ENCODE data around the gene BMP7.

BMP7 gene

GRCh38 chr20:57266291-57267157 lies at the start of gene BMP7:
BMP7 (minus strand) TSS chr20:57266641; CDS start chr20:57266122, 519 bp downstream.
- TF ChIP-seq, protein P1, sequence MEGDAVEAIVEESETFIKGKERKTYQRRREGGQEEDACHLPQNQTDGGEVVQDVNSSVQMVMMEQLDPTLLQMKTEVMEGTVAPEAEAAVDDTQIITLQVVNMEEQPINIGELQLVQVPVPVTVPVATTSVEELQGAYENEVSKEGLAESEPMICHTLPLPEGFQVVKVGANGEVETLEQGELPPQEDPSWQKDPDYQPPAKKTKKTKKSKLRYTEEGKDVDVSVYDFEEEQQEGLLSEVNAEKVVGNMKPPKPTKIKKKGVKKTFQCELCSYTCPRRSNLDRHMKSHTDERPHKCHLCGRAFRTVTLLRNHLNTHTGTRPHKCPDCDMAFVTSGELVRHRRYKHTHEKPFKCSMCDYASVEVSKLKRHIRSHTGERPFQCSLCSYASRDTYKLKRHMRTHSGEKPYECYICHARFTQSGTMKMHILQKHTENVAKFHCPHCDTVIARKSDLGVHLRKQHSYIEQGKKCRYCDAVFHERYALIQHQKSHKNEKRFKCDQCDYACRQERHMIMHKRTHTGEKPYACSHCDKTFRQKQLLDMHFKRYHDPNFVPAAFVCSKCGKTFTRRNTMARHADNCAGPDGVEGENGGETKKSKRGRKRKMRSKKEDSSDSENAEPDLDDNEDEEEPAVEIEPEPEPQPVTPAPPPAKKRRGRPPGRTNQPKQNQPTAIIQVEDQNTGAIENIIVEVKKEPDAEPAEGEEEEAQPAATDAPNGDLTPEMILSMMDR (IDR thresholded peaks at IDR 0.05; ENCODE audit: insufficient read depth, low read depth, low read length, missing control alignments) = no peak
- H3K4me3 ChIP-seq (ENCODE audit: low read length) = peak within 1 kb of the TSS; percentile 4
- DNase-seq (ENCODE audit: low read depth) = no peak

DNA sequence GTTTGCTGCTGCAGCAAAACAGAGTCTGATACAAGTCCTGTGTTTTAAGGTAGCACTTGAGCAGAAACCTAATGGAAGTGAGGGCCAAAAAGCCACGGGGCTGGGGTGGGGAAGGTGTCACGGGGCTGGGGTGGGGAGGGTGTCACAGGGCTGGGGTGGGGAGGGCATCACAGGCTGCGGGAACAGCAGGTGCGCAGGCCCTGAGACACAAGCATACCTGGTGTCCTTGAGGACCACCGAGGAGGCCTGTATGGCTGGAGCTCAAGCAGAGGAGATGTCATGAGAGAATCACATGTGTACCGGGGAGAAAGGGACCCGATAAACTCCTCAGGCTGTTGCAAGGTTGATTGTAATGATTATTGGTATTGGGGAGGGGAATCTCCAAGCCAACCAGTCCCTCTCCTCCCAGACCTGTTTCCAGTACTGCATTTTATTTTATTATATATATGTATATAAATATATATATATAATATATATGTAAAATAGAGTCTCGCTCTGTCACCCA lies 49.6 kb upstream of the BMP7 start:
- DNase-seq (ENCODE audit: low read depth) = no peak
- TF ChIP-seq, protein P1 (IDR thresholded peaks at IDR 0.05; ENCODE audit: insufficient read depth, low read depth, low read length, missing control alignments) = no peak
- no peak overlapping the region for H3K4me3 ChIP-seq (ENCODE audit: low read length)

- no peak overlapping the region for H3K4me3 ChIP-seq (ENCODE audit: low read length)
- TF ChIP-seq, protein P1 (IDR thresholded peaks at IDR 0.05; ENCODE audit: insufficient read depth, low read depth, low read length, missing control alignments) = no peak
- DNase-seq (ENCODE audit: low read depth) = no peak
Measured at GRCh38 chr20:57315083-57315975, 48.9 kb upstream of the BMP7 start.

DNA sequence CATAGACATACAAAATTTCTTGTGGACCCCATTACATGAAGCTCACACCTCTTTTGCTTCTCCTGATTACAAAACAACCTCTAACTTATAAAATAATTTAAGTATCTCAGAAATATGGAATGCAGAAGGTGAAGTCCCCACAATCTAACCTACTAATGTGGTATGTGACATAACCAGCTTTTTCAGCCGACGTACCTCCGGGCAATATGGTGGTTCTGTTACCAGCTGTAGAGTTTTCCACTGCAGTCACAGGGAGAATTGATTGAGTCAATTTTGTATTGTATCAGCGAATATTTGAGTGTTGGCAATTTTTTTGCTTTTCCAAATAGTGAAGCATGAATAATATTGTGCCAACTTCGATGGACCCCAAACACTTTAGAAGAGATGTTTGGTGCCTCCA lies 47.5 kb upstream of the BMP7 start:
- DNase-seq (ENCODE audit: low read depth) = no peak
- H3K4me3 ChIP-seq (ENCODE audit: low read length) = no peak overlapping the region
- TF ChIP-seq, protein P1 (IDR thresholded peaks at IDR 0.05; ENCODE audit: insufficient read depth, low read depth, low read length, missing control alignments) = no peak

- TF ChIP-seq, protein P1 (IDR thresholded peaks at IDR 0.05; ENCODE audit: insufficient read depth, low read depth, low read length, missing control alignments) = no peak
- H3K4me3 ChIP-seq (ENCODE audit: low read length) = no peak overlapping the region
- no peak for DNase-seq (ENCODE audit: low read depth)
Measured at GRCh38 chr20:57313230-57313629, 46.8 kb upstream of the BMP7 start.

- H3K4me3 ChIP-seq (ENCODE audit: low read length) = no peak overlapping the region
- no peak for DNase-seq (ENCODE audit: low read depth)
- TF ChIP-seq, protein P1 (IDR thresholded peaks at IDR 0.05; ENCODE audit: insufficient read depth, low read depth, low read length, missing control alignments) = no peak
Measured at GRCh38 chr20:57312138-57312537, 45.7 kb upstream of the BMP7 start.
